ENCODE results near the gene C22orf39.

GRCh38 chr22:19494676-19495173 is 47.2 kb upstream of the C22orf39 start:
- no peak for TF ChIP-seq RAD21 (IDR thresholded peaks at IDR 0.05; ENCODE audit: low read depth)
- no peak for TF ChIP-seq EGR1 (IDR thresholded peaks at IDR 0.05)
- no peak for TF ChIP-seq TCF12 (IDR thresholded peaks at IDR 0.05; ENCODE audit: low read depth)
- no peak for TF ChIP-seq MAX (IDR thresholded peaks at IDR 0.05)
- TF ChIP-seq TAF1 (IDR thresholded peaks at IDR 0.05; ENCODE audit: low read depth), result no peak
- TF ChIP-seq EP300 (IDR thresholded peaks at IDR 0.05; ENCODE audit: borderline replicate concordance), result no peak
- no peak for TF ChIP-seq ZBTB7A (IDR thresholded peaks at IDR 0.05; ENCODE audit: low read depth)
- TF ChIP-seq USF1 (IDR thresholded peaks at IDR 0.05), result no peak
- no peak for TF ChIP-seq TEAD4 (IDR thresholded peaks at IDR 0.05)
- TF ChIP-seq CEBPB (IDR thresholded peaks at IDR 0.05), result no peak
- TF ChIP-seq FOXM1 (IDR thresholded peaks at IDR 0.05; ENCODE audit: borderline replicate concordance, low read depth), result no peak
- TF ChIP-seq, protein P1, sequence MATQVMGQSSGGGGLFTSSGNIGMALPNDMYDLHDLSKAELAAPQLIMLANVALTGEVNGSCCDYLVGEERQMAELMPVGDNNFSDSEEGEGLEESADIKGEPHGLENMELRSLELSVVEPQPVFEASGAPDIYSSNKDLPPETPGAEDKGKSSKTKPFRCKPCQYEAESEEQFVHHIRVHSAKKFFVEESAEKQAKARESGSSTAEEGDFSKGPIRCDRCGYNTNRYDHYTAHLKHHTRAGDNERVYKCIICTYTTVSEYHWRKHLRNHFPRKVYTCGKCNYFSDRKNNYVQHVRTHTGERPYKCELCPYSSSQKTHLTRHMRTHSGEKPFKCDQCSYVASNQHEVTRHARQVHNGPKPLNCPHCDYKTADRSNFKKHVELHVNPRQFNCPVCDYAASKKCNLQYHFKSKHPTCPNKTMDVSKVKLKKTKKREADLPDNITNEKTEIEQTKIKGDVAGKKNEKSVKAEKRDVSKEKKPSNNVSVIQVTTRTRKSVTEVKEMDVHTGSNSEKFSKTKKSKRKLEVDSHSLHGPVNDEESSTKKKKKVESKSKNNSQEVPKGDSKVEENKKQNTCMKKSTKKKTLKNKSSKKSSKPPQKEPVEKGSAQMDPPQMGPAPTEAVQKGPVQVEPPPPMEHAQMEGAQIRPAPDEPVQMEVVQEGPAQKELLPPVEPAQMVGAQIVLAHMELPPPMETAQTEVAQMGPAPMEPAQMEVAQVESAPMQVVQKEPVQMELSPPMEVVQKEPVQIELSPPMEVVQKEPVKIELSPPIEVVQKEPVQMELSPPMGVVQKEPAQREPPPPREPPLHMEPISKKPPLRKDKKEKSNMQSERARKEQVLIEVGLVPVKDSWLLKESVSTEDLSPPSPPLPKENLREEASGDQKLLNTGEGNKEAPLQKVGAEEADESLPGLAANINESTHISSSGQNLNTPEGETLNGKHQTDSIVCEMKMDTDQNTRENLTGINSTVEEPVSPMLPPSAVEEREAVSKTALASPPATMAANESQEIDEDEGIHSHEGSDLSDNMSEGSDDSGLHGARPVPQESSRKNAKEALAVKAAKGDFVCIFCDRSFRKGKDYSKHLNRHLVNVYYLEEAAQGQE (IDR thresholded peaks at IDR 0.05; ENCODE audit: low read depth), result no peak
- no peak for TF ChIP-seq NFIC (IDR thresholded peaks at IDR 0.05)
- no peak for TF ChIP-seq CREB1 (IDR thresholded peaks at IDR 0.05; ENCODE audit: low read depth)

Measured in Ishikawa (cell line).